ENCODE measurements around the gene E2F1. TPM values are rescaled to one million over a fixed set of nuclear protein-coding genes. Genes with fewer than 3 reads are reported as not detected.

The E2F1 gene
- total RNA-seq, 1 donor from 2014 or later = 3.9 TPM

DNA sequence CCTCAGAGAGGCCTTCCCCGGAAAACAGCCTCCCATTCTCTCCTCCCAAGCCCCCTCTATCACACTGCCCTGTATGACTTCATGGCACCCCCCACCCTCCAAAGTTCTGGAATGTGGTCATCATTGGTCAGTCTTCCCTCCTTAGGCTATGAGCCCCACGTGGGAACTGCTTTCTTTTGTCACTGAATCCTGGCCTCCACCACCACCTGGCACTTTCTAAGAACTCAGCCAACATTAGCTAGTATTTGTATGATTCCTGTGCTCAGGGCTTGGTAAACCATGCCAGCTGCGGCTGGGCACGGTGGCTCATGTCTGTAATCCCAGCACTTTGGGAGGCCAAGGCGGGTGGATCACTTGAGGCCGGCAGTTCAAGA, 8.4 kb upstream of the E2F1 start:
- Histone ChIP-seq H3K27me3 (ENCODE audit: low read depth) (no peaks in the 10 kb centered on the region), H3K36me3 (no peaks in the 10 kb centered on the region), H3K9me3 (no peaks in the 10 kb centered on the region), H3K27ac (peak overlapping the region; percentile 46), H3K4me1 (peaks cover 3% of the 10 kb centered on the region), H3K4me3 (no peak overlapping the region)
- intact Hi-C loops (cut with DNase I) = no loop called here
- DNase-seq (no peak), ATAC-seq (no peak)
- TF ChIP-seq, protein P1, sequence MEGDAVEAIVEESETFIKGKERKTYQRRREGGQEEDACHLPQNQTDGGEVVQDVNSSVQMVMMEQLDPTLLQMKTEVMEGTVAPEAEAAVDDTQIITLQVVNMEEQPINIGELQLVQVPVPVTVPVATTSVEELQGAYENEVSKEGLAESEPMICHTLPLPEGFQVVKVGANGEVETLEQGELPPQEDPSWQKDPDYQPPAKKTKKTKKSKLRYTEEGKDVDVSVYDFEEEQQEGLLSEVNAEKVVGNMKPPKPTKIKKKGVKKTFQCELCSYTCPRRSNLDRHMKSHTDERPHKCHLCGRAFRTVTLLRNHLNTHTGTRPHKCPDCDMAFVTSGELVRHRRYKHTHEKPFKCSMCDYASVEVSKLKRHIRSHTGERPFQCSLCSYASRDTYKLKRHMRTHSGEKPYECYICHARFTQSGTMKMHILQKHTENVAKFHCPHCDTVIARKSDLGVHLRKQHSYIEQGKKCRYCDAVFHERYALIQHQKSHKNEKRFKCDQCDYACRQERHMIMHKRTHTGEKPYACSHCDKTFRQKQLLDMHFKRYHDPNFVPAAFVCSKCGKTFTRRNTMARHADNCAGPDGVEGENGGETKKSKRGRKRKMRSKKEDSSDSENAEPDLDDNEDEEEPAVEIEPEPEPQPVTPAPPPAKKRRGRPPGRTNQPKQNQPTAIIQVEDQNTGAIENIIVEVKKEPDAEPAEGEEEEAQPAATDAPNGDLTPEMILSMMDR (IDR thresholded peaks at IDR 0.05) = no peak

DNA sequence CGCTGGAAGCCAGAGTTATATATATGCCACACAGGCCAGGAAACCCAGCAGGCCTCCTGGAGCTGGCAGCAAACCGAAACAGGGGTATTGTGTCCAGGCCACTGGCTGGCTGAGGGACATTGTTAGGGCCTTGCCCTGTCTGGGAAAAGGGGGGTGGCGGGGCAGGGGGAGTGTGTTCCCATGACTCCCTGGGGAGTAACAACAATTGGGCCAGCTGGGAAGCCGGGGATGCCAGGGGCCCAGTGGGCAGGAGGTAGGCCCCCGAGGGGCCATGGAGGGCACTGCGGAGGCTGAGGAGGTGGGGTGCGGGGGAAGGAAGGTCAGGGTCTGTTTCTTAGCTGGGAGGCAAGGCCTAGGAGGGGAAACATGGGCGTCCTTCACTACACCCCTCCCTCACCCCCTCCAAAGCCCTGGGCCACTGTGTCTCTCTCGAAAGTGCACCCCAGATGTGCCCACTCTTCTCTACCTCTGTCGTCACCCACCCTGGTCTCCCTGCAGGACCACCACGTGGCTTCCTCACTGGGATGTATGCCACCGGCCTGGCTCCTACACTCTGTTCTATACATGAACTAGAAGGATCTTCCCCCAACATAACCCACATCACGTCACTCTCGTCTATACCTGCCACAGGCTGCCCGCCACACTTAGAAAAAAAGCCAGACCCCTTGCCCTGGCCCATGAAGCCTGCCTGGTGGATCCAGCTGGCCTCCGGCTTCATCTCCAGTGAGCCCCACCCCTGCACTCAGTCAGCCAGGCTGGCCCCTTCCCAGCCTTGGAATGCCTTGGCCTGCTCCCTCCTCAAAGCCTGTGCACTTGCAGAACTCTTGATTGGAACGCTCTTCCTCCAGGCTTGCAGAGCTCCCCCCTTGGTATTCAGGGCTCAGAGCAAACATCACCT, 7.8 kb upstream of the E2F1 start:
- Histone ChIP-seq H3K27me3 (ENCODE audit: low read depth) (no peaks in the 10 kb centered on the region), H3K9me3 (no peaks in the 10 kb centered on the region), H3K27ac (peak overlapping the region; percentile 46), H3K4me1 (peaks cover 3% of the 10 kb centered on the region), H3K4me3 (no peak overlapping the region), H3K36me3 (no peaks in the 10 kb centered on the region)
- intact Hi-C loops (cut with DNase I) = no loop called here
- DNase-seq (no peak), ATAC-seq (peak; percentile 78 to 79)
- TF ChIP-seq, protein P1 (IDR thresholded peaks at IDR 0.05) = no peak

DNA sequence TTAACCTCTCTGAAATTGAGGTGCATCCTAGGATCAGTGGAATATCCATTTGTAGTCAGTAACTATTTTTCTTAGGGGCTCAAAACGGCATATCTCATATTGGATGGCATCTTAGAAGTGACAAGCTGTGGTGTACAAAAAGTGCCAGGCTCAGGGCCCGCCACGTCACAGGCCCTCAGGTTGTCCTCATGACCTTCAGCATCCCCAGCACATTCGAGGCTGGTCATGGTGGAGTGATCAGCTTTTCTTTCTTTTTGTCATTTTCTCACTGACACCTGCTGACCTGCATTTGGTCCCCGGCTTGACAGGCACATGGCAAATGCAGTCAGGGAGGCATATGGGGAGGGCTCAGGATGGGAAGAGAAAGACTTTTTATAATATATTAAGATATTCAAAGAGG, 7.1 kb upstream of the E2F1 start:
- DNase-seq (no peak), ATAC-seq (no peak)
- intact Hi-C loops (cut with DNase I) = no loop called here
- TF ChIP-seq, protein P1 (IDR thresholded peaks at IDR 0.05) = no peak
- no peaks in the 10 kb centered on the region for H3K9me3 ChIP-seq
- H3K4me1 ChIP-seq = peaks cover 5% of the 10 kb centered on the region
- H3K27ac ChIP-seq = peak overlapping the region; percentile 46
- no peaks in the 10 kb centered on the region for H3K36me3 ChIP-seq
- H3K27me3 ChIP-seq (ENCODE audit: low read depth) = no peaks in the 10 kb centered on the region
- no peak overlapping the region for H3K4me3 ChIP-seq

DNA sequence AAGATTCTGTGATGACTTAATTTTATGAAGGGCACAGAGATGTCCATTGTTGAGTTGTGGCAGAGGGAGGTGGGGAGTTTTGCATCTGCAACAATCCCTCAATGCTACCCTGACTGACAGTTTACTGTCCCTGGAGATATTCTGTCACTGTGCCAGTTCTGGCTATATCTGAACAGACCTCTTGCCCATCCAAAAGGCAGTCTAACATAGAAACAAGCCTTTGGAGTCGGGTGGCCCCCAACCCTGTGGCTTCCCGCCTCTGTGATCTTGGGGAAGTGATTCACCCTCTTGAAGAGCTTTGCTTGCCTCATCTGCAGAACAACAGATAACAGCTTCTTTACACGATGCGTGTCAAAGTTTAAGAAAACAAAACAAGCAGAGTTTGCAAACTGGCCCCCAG, 3.8 kb upstream of the E2F1 start:
- ATAC-seq (no peak), DNase-seq (no peak)
- Histone ChIP-seq H3K27me3 (ENCODE audit: low read depth) (no peaks in the 10 kb centered on the region), H3K9me3 (no peaks in the 10 kb centered on the region), H3K4me3 (no peak overlapping the region), H3K27ac (peak overlapping the region; percentile 41), H3K4me1 (peaks cover 27% of the 10 kb centered on the region), H3K36me3 (no peaks in the 10 kb centered on the region)
- intact Hi-C loops (cut with DNase I) = no loop called here
- TF ChIP-seq, protein P1 (IDR thresholded peaks at IDR 0.05) = no peak

DNA sequence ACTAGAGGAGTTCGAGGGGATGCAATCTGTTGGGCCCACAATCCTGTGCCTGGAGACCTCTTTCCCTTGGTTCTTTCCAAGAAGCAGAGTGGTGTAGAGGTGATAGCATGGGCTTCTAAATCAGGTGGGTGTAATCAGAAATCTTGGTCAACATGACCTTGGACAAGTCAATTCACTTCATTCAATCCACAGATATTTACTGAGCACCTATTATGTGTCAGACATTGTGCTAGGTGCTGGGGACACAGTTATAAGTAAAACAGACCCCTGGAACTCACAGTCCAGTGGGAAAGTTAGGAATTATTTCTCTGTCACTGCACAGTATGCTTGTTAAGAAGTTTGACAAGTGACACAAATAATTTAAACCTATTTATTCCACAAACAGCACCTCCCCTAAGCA, 3.3 kb upstream of the E2F1 start:
- Histone ChIP-seq H3K27me3 (ENCODE audit: low read depth) (no peaks in the 10 kb centered on the region), H3K9me3 (no peaks in the 10 kb centered on the region), H3K4me1 (peaks cover 32% of the 10 kb centered on the region), H3K27ac (no peak overlapping the region), H3K4me3 (no peak overlapping the region), H3K36me3 (no peaks in the 10 kb centered on the region)
- DNase-seq (no peak), ATAC-seq (no peak)
- TF ChIP-seq, protein P1 (IDR thresholded peaks at IDR 0.05) = no peak
- intact Hi-C loops (cut with DNase I) = no loop called here

Data from lower lobe of right lung (tissue), 2 donors.